ENCODE results near the gene PRAMEF5.
"Not testable (repeated sequence)": the region's sequence is repeated elsewhere in the genome, so short reads cannot be mapped to it uniquely, and the experiment has no call there.

Gene PRAMEF5

GRCh38 chr1:13279617-13280016 lies 25.6 kb downstream of the PRAMEF5 start:
- not testable (repeated sequence) for DNase-seq

- not testable (repeated sequence) for DNase-seq
Measured at GRCh38 chr1:13285037-13285436, 31.0 kb downstream of the PRAMEF5 start, which contains the start of gene PRAMEF8. Gene PRAMEF8 (minus strand): TSS chr1:13285137. CDS start chr1:13284091, 1,046 bp downstream.

GRCh38 chr1:13289030-13289429 lies 35.0 kb downstream of the PRAMEF5 start:
- not testable (repeated sequence) for DNase-seq

GRCh38 chr1:13297216-13297931 lies 43.4 kb downstream of the PRAMEF5 start:
- not testable (repeated sequence) for DNase-seq

GRCh38 chr1:13298699-13299098 lies 44.7 kb downstream of the PRAMEF5 start:
- not testable (repeated sequence) for DNase-seq

- DNase-seq = not testable (repeated sequence)
Measured at GRCh38 chr1:13302197-13302596, 48.2 kb downstream of the PRAMEF5 start.

- DNase-seq = not testable (repeated sequence)
Measured at GRCh38 chr1:13303239-13303638, 49.2 kb downstream of the PRAMEF5 start, which contains the start of gene PRAMEF33. Gene PRAMEF33 (plus strand): TSS chr1:13303539. CDS start chr1:13305955, 2,416 bp downstream.

All from NCI-H1092 treated with DMSO at 0.1 percent for 48 hours (cell line).